Brain microvascular endothelial cell (primary cell): Measurements from ENCODE around the gene TXNRD1.

Source experiments
- DNase-seq: peaks from one replicate; pipeline ENCODE4 v3.0.0-alpha.2; 2020
- H3K27ac ChIP-seq: fragments of 250-450 bp; sonication (Bioruptor Pico); 2 replicates; pipeline ENCODE4 v1.5.1; 2020; ENCODE audit warnings: mild to moderate bottlenecking, moderate library complexity
- H3K27me3 ChIP-seq: fragments of 250-450 bp; sonication (Bioruptor Pico); replicated peaks from 2 replicates; pipeline ENCODE4 v1.5.1; 2020; ENCODE audit warnings: mild to moderate bottlenecking
- H3K36me3 ChIP-seq: fragments of 250-450 bp; sonication (Bioruptor Pico); replicated peaks from 2 replicates; pipeline ENCODE4 v1.5.1; 2020; ENCODE audit warnings: mild to moderate bottlenecking
- H3K4me3 ChIP-seq: 2 replicates; pipeline ENCODE4 v1.5.1; 2011; ENCODE audit warnings: low read depth, mild to moderate bottlenecking, control low read depth, low read length, moderate library complexity
- in situ Hi-C: cut with HindIII; loops from 2 replicates; pipeline ENCODE4 v1.10.0; 2017; ENCODE audit warnings: low sequenced_read_pairs, low pct_ligation_motif_present
- TF ChIP-seq, protein P1 (sequence below): IDR thresholded peaks from 2 replicates; pipeline ENCODE4 v1.5.1; 2011; ENCODE audit warnings: low read depth, mild to moderate bottlenecking, moderate library complexity, low read length, control low read depth, inconsistent platforms; ENCODE audit errors: missing control alignments

The TXNRD1 gene

GRCh38 chr12:104199964-104200363, 15.6 kb upstream of the TXNRD1 start:
- DNase-seq = no peak
- H3K36me3 ChIP-seq = no peaks in the 10 kb centered on the region
- H3K27me3 ChIP-seq = no peaks in the 10 kb centered on the region
- TF ChIP-seq, protein P1, sequence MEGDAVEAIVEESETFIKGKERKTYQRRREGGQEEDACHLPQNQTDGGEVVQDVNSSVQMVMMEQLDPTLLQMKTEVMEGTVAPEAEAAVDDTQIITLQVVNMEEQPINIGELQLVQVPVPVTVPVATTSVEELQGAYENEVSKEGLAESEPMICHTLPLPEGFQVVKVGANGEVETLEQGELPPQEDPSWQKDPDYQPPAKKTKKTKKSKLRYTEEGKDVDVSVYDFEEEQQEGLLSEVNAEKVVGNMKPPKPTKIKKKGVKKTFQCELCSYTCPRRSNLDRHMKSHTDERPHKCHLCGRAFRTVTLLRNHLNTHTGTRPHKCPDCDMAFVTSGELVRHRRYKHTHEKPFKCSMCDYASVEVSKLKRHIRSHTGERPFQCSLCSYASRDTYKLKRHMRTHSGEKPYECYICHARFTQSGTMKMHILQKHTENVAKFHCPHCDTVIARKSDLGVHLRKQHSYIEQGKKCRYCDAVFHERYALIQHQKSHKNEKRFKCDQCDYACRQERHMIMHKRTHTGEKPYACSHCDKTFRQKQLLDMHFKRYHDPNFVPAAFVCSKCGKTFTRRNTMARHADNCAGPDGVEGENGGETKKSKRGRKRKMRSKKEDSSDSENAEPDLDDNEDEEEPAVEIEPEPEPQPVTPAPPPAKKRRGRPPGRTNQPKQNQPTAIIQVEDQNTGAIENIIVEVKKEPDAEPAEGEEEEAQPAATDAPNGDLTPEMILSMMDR = no peak
- in situ Hi-C loops = no loop called here
- no peak overlapping the region for H3K4me3 ChIP-seq
- H3K27ac ChIP-seq = no peak overlapping the region

DNA sequence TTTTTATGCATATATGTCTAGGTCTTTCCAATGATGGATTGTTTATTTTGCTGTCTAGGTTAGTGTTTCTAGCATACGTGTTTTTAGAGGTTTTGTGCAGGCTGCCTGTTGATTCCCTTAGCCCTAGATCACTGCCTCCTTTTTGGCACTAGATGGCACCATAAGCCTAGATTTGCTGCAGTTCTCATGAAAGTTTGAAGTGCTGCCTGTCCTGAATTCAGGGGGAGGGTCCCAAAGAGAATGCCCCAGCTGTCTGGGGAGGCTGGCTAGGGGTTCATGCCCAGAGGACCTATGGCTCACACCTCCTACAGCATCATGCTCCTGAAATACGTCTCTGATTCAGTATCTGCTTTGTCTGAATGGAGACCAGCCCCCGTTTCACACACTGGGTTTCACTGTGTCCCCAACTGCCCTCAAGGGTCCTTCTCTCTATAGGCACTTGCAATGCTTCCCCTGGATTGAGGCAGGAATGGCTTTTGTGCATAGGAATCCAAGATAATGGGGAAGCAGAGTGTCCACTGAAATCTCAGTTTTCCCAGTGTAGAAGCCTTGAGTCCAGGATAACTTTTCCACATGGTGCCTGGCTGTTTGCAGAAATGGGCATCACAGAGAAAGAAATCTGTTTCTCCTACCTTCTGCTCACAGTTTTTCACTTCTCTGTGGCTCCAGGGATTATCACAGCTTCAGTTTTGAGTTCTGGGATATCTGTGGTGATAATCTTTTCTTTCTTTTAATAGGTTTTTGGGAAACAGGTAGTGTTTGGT, 14.2 kb upstream of the TXNRD1 start:
- Histone ChIP-seq H3K27me3 (no peaks in the 10 kb centered on the region), H3K4me3 (no peak overlapping the region), H3K36me3 (no peaks in the 10 kb centered on the region), H3K27ac (no peak overlapping the region)
- peak; percentile 56 for DNase-seq
- in situ Hi-C loops = no loop called here
- TF ChIP-seq, protein P1 = peak; percentile 88

DNA sequence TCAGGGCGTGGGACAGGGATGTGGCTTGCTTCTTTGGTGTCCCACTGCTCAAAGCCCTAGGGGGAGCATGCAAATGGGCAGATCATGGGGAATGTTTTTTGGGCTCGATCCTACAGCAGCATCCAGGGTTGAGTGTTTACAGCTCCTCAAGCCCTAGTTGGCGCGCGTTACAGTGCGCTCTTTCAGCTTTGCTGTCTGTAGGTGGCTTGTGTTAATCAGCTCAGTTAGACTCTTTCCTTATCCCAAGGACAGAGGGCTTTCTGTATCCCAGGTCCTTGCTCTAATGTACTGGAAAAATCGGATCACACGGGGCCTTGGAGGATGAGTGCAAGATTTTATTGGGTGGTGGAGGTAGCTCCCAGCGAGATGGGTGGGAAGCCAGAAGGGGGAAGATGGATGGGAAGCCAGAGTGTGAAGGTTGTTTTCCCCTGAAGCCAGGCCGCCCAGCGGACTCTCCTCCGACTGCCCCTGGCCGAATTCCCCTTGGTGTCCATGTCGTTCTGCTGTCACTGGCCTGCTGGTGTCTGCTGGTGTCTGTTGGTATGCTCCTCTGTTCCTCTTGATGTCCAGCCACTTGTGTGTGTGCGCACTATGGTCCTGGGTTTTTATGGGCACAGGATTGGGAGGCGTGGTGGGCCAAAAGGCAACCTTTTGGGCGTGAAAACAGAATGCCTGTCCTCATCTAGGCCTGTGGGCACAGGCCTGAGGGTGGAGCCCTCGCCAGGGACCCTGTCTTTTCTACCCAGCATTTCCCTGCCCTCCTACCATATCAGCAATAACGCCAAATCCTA, 10.7 kb upstream of the TXNRD1 start:
- in situ Hi-C loops = no loop called here
- TF ChIP-seq, protein P1 = no peak
- H3K36me3 ChIP-seq = no peaks in the 10 kb centered on the region

DNA sequence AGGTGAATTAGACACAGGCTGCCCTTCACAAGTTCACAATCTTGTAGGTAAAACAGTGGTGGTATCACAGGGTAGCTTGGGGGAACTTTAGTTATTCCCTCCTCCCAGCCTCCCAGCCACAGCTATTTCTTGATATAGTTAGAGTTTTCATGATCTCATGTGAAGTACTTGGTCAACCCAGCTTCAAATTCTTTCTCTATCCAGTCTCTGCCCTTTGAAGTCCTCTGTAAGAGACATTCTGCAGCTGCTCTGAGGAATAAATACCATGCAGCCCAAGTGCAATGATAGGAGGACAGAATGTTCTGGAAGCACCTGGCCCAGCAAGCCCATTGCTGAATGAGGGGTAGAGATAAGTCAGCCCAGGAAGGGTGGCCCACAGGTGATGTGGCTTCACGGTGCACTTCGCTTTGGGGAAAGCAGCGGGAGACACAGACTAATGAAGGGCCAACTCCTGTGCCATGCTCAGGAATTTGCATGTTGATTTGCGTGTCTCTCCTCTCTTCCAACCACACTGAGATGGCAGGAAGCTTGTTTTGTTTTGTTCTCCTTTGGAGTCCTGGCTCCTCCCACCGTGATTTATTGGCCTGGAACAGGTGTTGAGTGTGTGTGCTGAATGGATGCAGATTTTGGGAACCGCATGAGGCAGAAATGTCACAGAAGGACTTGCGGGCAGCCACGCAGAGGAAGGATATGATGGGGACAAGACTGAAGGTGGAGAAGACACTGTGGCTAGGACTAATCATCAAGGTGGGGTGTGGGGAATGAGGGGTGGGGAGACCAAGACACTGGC, 8.0 kb upstream of the TXNRD1 start:
- Histone ChIP-seq H3K4me3 (no peak overlapping the region), H3K27ac (no peak overlapping the region), H3K27me3 (no peaks in the 10 kb centered on the region), H3K36me3 (no peaks in the 10 kb centered on the region)
- in situ Hi-C loops = no loop called here
- no peak for DNase-seq
- TF ChIP-seq, protein P1 = no peak

More for the DNA sequence above, 10.7 kb upstream of the TXNRD1 start:
- H3K4me3 ChIP-seq = no peak overlapping the region
- H3K27me3 ChIP-seq = no peaks in the 10 kb centered on the region
- no peak for DNase-seq
- H3K27ac ChIP-seq = no peak overlapping the region

DNA sequence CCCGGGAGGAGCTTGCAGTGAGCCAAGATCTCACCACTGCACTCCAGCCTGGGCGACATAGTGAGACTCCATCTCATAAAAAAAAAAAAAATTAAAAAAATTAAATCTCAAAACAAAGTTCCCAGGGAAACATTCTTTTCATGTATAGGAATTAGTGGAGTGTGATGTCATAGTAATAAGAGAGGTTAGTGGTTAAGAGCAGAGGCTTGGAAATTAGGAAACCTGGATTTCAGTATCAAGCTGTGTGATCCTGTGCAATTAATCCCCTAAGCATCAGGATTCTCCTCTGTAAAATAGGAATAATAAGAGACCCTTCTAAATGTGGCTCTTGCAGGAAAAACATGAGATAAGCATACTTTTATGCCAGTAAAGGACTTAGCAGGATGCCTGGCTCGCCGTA, 3.1 kb upstream of the TXNRD1 start:
- TF ChIP-seq, protein P1 = no peak
- Histone ChIP-seq H3K27me3 (no peaks in the 10 kb centered on the region), H3K4me3 (no peak overlapping the region), H3K36me3 (no peaks in the 10 kb centered on the region), H3K27ac (no peak overlapping the region)
- in situ Hi-C loops = no loop called here
- no peak for DNase-seq
